NOMO-1 (cell line): ENCODE measurements around the gene POGK.
A peak's percentile ranks its signal among the peaks of the same experiment; 100 is the strongest.
"Not testable (repeated sequence)": the region's sequence is repeated elsewhere in the genome, so short reads cannot be mapped to it uniquely, and the experiment has no call there.

Experiments
- DNase-seq, 2 experiments: peaks; one replicate each; lab custom pipeline; 2025; ENCODE audit not compliant: unreplicated experiment in 2 of 2; lab: John Stamatoyannopoulos, UW

The POGK gene

DNA sequence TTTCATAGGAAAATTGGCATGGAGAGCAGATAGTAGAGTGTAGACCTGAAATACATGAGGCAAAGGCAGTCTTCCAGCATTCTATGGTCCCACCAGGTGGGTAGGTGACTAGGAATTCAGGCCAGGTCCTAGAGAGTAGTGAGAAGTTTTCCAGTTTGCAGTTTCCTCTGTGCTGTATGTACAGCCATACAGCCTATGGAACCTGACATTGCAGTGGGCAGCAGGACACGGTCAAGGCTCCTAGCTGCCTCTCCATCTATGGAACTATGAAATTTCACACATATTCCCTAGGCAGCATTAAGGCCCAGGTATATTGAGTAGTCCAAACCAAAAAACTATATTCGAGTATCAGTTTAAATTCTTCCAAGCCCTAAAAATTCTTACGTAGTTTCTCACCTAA is 16.3 kb downstream of the POGK start:
- no peak for DNase-seq

DNA sequence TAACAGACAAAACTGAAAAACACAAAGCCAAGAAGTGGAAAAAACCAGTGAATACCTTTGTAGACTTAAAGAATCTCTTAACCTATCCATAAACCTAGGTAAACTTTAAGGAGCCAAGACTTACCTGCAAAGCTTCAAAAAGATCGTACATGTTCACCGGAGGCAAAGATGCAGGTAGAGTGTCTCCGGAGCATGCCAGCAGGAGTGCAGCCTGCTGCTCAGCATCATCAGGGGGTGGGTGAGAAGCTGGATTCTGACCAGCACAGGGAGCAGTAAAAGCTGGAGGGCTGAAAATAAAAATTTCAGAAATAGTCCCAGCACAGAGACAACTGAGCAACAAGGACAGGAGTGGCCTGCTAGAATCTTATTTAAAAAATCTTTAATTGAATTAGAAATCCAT is 18.7 kb downstream of the POGK start:
- DNase-seq, result no peak

DNA sequence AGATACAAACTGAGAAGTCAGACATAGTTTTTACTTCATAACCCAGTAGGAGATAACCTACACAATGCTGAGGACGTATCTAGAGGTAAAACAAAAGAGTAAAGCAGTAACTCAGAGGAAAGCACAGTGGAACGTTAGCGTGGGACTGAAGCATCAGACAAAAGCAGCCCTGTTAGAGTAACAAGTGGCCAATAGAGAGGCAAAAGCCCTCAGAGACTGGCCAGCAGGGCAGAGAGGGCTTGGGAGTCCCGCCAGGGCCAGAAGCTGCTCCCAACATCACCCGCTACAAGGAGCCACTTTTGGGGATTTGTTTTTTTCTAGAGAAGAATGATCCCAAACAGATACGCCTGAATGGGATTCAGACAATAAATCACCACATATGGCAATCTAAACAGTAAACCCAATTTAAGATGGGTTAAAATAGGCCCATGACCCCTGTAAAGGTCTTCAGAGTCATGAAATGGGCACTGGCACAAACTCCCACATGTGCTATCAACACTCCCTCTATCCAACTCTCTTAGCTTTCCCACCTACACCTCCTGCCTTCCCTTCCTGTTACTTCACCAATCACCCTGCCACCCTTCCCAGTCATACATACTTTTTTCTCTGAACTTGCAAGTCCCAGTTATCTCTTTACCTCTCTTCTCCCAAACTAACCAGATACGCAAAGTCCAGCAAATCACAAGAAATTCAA is 19.6 kb downstream of the POGK start:
- no peak for DNase-seq

GRCh38 chr1:166859597-166859996 is 20.3 kb downstream of the POGK start:
- DNase-seq, result no peak

- DNase-seq, result no peak
These were observed 26.7 kb downstream of the POGK start for GRCh38 chr1:166865926-166866325.

GRCh38 chr1:166868639-166869038 is 29.4 kb downstream of the POGK start:
- no peak for DNase-seq

DNA sequence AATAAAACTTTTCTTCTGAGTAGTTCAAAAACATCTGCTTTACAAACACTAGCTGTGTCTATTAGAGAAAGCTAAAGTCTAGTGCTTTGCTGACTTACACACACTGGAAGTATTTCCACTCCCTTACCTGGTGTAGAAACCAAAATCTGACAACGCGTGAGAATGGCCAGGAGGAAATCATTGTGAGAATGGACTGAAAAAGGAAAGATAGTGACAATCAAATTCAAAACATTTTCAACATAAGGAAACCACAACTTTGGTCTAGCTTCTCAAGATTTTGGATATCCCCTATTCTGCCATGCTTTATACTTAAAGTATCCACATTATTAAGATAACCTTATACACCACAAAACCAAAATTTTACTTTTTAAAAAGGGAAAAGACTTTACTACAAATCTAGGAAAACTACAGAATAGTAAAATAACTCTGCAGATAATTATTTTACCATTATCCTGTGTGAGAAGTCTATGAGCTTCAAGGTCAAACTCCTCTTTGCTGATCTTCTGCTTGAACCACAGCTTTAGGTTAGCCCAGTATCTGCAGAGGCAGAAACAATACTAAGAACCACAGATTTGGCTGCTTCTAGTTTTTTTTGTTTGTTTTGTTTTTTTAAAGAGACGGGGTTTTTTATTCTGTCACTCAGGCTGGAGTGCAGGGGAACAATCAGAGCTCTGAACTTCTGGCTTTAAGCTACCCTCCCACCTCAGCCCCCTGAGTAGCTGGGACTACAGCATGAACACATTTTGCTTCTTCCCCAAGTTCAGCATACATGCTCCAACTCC is 30.2 kb downstream of the POGK start:
- DNase-seq, result no peak

DNA sequence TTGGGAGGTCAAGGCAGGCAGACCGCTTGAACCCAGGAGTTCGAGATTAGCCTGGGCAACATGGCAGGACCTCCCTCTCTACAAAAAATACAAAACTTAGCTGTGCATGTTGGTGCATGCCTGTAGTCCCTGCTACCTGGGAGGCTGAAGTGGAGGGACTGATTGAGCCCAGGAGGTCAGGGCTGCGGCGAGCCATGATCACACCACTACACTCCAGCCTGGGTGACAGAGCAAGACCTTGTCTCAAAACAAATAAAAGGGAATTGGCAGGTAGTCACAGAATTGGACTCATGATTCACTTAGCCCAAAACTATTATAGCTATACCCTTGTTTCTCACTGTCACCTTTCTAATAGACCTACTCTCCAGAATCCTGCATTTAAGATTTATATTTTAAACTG is 31.3 kb downstream of the POGK start:
- DNase-seq, result no peak

- DNase-seq, result no peak
These were observed 35.2 kb downstream of the POGK start for GRCh38 chr1:166874464-166874863.

- DNase-seq, result no peak
These were observed 36.0 kb downstream of the POGK start for GRCh38 chr1:166875302-166875733.

- peak; percentile 98 to 100 for DNase-seq
These were observed 36.7 kb downstream of the POGK start, which contains the start of gene TADA1 for GRCh38 chr1:166875734-166876539. Gene TADA1 (minus strand): TSS chr1:166876264. CDS start chr1:166876233, 31 bp downstream.

- DNase-seq, result no peak
These were observed 37.2 kb downstream of the POGK start for GRCh38 chr1:166876540-166876838.

DNA sequence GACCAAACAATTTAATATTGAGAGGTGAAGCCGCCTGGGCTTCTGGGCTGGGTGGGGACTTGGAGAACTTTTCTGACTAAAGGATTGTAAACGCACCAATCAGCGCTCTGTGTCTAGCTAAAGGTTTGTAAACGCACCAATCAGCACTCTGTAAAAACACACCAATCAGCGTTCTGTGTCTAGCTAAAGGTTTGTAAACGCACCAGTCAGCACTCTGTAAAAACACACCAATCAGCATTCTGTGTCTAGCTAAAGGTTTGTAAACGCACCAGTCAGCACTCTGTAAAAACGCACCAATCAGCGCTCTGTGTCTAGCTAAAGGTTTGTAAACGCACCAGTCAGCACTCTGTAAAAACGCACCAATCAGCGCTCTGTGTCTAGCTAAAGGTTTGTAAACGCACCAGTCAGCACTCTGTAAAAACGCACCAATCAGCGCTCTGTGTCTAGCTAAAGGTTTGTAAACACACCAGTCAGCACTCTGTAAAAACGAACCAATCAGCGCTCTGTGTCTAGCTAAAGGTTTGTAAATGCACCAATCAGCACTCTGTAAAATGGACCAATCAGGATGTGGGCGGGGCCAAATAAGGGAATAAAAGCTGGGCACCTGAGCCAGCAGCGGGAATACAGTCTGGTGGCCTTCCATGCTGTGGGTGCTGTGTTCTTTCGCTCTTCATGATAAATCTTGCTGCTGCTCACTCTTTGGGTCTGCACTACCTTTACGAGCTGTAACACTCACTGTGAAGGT is 39.1 kb downstream of the POGK start:
- DNase-seq, result not testable (repeated sequence)

GRCh38 chr1:166882893-166883292 is 43.6 kb downstream of the POGK start:
- DNase-seq, result no peak

- peak in 1 of 2 experiments; percentile 8 for DNase-seq
These were observed 44.9 kb downstream of the POGK start for GRCh38 chr1:166884040-166884642.

- DNase-seq, result peak in 1 of 2 experiments; percentile 2
These were observed 45.7 kb downstream of the POGK start for GRCh38 chr1:166884971-166885370.

DNA sequence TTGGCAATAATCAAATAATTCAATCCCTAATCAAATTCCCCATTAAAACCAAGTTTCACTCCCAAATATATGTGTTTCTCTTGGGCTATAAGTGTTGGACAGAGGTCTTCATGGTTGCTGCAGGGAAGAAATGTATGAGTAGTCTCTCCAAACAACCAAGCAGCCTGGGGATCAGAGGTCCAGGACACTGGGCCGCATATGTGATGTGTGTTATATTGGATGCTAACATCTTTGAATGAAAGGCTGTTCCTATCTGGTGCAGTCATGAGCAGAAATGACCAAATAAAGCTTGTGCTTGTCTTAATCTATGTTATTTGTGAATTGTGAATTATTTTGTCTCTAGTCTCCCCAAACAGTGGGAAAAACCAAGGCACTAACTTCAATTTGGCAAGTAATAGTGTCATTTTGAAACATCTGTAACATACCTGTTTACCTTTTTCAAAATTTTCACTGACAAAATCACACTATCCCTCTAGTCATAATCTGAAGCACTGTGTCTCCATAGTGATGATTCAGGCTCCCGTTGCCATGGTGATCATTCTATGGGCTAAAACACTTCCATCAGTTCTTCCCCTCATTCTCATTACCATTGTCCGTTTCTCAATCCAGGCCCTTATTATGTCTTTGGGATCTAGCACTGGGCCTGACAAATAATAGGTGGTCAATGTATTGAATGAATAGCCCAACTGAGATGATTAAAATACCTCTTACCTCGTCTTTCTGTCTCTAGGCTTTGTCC is 49.3 kb downstream of the POGK start:
- no peak for DNase-seq

DNA sequence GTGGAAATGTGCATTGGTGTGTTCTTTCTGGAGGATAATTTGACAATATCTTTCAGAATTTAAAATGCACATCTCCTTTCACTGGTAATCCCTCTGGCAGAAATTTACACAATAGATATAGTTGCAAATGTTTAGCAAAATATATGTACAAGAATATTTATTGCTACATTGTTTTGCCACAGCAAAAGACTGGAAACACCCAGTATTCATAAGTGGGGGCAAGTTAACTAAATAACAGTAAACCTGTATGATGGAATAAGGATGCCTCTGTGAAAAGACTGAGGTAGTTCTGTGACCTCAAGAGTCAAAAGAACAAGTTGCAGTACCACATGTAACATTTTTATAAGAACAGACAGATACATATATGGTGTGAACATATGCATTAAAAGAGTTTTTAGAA is 50.5 kb downstream of the POGK start:
- DNase-seq, result no peak

GRCh38 chr1:166895766-166896165 is 56.5 kb downstream of the POGK start:
- no peak for DNase-seq

DNA sequence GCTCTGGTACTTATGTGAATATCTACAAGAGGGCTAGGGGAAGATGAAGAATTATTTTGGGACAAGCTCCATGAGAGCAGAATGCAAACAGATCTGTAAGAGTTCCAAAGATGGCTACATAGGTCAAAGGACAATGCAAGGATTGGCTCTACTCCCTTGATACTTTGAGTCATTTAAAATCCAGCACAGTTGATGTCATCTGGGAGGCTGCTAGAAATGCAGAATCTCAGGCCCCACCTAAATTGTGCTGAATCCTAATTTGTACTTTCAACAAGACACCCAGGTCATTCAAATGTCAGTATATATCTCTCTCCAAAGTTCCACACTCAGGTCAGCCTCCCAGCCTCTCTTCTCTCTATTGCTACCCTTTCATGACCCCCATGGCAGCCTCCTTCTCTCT is 60.5 kb downstream of the POGK start:
- DNase-seq, result no peak
